GM21528 (cell line): ENCODE data around the gene ANP32B.
"Not testable (repeated sequence)": the region's sequence is repeated elsewhere in the genome, so short reads cannot be mapped to it uniquely, and the experiment has no call there.

Source experiments
- ATAC-seq: cut with Tn5 transposase; IDR thresholded peaks from one replicate; pipeline ENCODE4 v1.9.1; 2021; ENCODE audit warnings: mild to moderate bottlenecking, moderate library complexity; ENCODE audit not compliant: unreplicated experiment, low FRiP score

The ANP32B gene

DNA sequence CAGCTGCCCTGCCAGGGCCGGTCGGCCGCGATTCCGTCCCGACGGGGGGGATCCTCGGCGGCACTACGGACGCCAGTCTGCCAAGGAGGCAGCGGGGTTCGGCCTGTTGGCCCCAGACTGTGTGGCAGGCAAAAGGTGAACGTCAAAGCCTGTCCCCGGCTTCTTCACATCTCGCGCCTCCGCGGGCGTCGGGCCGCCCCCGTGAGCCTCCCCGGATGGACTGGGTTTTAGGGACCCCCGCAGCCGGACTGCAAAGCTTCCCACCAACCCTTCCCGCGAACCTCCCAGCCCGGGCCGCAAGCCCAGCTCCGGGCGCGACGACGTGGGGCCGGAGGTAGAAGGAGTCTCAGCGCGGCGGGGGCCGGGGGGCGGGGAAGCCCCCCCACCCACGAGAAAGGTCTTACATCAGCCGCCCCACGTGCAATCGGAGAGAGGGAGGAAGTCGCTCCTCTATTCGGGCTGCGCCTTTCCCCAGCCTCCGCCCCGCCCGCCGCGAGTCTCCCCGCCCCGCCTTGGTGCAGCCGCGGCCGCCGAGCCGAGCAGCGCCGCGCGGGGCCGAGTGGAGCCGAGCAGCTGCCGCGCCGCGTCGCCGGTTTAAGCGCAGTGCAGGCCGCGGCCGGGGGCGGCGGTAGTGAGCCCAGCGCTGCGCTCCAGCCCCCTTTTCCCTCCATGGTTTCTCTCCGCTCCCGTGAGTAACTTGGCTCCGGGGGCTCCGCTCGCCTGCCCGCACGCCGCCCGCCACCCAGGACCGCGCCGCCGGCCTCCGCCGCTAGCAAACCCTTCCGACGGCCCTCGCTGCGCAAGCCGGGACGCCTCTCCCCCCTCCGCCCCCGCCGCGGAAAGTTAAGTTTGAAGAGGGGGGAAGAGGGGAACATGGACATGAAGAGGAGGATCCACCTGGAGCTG, at the start of gene ANP32B:
ANP32B (plus strand) TSS at position 659 of the 906 bp plus-strand sequence; CDS start at position 874, 215 bp downstream.
- ATAC-seq = peak; percentile 70

GRCh38 chr9:97934321-97935115, 48.6 kb upstream of the ANP32B start:
- no peak for ATAC-seq

DNA sequence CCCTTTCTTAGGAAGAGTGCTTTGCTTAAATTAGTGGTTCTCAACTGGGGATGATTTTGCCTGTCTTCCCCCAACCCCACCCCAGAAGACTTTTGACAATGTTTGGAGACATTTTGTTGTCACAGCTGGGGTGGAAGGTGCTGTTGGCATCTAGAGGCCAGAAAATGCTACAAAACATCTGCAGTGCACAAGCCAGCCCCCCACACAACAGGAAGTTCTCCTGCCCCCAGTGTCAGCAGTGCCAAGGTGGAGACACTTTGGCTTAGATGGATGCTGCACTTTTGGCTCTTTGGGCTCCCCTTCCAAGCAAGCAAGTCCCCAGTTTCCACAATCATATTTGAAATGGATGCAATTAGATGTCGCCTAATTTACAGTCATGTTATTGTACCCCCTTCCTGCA, 47.9 kb upstream of the ANP32B start:
- no peak for ATAC-seq

GRCh38 chr9:97936998-97937397, 46.1 kb upstream of the ANP32B start:
- ATAC-seq = no peak

DNA sequence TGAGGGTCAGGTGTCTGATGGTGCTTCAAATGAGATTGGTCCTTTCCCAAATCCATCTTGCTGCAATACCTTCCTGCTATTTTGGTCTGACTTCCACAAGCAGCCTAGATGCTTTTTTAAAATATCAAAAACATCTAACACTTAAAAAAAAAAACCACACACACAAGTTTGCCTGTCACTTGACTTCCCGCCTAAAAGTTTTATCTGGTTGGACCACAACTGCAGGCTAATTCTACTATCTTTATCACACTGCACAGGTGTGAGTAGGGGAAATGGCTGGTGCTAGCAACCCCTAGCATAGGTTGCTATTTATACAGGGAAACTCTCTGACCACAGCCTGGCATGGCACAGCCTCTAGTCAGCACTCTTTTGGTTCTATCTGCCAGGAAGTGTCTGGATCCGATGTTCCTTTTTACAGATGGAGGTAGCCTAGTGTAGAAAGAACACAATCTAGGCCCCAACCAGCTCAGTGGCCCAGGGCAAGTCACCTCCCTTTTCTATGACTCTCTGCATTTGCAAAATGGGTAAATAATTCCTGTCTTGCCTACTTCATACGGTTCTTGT, 45.0 kb upstream of the ANP32B start, which contains the start of gene HEMGN:
HEMGN (minus strand) TSS at position 92 of the 564 bp plus-strand sequence; CDS start at position 56, 36 bp downstream.
- no peak for ATAC-seq

DNA sequence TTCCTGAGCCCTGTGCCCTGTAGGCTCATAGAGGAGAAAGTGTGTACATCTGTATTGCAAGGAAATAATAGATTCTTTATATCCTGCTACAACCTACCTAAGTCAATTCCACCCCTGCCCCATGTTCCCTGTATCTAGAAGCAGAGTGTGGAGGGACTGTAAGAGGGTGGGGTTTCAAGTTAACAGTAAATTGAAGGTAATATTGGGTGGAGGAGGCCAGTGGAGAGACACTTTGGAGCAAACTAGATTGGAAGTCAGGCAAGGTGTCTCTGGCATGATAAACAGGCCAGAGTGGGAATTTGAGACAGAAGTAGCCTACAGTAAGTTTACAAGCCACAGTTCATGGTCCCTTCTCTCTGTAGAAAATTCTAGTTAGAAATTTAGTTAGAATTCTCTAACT, 42.9 kb upstream of the ANP32B start:
- ATAC-seq = no peak

- ATAC-seq = no peak
Measured at GRCh38 chr9:97940741-97941140, 42.4 kb upstream of the ANP32B start.

GRCh38 chr9:97941323-97941722, 41.8 kb upstream of the ANP32B start:
- ATAC-seq = no peak

GRCh38 chr9:97943308-97943855, 39.8 kb upstream of the ANP32B start:
- no peak for ATAC-seq

- ATAC-seq = no peak
Measured at GRCh38 chr9:97944612-97945011, 38.5 kb upstream of the ANP32B start.

GRCh38 chr9:97945470-97945869, 37.7 kb upstream of the ANP32B start:
- not testable (repeated sequence) for ATAC-seq

DNA sequence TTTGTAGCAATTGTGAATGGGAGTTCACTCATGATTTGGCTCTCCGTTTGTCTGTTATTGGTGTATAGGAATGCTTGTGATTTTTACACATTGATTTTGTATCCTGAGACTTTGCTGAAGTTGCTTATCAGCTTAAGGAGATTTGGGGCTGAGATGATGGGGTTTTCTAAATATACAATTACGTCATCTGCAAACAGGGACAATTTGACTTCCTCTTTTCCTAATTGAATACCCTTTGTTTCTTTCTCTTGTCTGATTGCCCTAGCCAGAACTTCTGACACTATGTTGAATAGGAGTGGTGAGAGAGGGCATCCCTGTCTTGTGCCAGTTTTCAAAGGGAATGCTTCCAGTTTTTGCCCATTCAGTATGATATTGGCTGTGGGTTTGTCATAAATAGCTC, 36.0 kb upstream of the ANP32B start:
- not testable (repeated sequence) for ATAC-seq

GRCh38 chr9:97950873-97951272, 32.3 kb upstream of the ANP32B start:
- ATAC-seq = not testable (repeated sequence)

- ATAC-seq = peak; percentile 67
Measured at GRCh38 chr9:97954550-97954989, 28.6 kb upstream of the ANP32B start.

- ATAC-seq = no peak
Measured at GRCh38 chr9:97956331-97956730, 26.8 kb upstream of the ANP32B start.

DNA sequence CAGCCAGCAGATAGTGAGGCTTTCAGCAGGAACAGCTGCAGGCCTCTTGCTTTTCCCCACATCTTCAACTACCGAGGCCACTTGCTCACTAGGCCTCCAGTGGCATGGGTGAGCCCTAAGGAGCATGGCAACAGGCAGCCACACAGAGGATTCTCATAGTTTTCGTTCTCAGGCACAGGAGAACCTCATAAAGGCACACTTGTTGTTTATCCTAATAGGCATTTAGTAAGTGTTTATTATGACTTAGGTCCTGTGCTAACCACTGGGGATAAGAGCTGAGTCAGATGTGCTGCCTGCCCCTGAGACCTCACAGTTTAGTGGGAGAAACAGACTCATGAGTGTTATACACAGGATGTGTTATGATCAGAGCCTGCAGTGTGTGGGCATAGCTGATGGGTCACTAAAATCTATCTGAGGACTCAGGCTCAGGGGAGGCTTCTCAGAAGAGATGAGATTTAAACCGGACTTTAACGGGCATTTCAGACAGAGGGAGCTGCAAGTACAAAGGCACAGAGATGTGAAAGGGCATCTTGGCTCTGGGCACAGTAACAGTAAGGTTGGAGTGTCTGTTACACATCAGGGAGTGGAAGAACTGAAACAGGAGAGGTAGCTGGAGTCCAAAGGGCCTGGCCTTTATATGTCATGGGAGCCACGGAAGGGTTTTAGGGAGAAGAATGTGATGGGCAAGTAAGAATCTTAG, 24.2 kb upstream of the ANP32B start:
- no peak for ATAC-seq

DNA sequence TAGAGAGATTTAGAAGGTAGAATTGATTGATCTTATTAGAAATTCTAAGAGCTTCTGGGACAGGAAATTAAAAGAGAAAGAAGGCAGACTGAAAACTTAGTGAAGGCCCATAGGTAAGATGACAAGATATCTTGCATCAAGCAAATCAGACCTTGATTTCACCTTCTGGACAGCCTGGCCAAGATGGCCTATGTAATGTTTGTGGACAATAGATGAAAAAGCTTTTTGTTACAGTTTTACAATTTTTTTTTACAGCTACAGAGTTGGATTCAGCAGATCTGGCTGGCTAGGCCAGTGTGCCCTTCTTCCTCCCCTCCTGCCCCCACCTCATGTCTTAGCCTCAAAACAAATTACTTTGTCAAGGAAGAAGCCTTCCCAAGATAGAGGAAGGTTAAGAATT, 23.6 kb upstream of the ANP32B start:
- ATAC-seq = no peak

DNA sequence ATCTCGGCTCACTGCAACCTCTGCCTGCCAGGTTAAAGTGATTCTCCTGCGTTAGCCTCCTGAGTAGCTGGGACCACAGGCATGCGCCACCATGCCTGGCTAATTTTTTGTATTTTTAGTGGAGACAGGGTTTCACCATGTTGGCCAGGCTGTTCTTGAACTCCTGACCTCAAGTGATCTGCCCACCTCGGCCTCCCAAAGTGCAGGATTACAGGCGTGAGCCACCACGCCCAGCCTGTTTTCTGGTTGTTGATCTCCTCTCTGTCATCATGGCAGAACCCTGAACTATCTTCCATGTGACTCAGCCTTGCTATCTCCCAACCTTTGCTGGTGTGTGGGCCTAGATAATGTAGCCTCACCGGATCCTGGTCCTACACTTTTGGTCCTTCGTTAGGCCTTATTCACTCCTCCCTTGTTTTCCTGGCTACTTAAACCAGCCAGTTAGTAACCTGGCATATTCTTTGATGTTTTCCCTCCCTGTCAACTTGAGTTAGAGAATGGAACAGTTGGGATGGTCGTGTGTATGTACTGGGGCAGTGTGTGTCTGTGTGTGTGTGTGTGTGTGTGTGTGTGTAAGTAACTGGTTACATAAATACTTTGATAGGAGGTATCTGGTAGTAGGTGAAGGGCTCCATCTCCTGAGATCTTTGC, 22.3 kb upstream of the ANP32B start:
- not testable (repeated sequence) for ATAC-seq

DNA sequence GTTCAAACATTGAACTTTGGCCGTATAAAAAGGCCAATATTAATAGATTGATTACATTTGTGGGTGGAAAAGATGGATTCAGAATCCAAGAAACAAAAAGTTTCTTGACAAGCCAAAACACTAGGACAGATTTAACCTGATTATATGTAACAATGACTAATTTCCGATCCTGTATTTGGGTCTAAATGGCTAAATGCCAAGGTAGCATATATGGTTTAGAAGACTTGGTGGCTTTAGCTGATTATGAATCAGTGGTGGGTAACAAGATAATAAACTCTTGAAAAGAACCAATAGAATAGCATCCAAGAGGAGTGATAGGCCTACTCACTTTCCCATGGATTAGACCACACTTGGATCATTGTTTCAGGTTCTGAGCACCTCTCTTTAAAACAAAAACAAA, 21.8 kb upstream of the ANP32B start:
- ATAC-seq = no peak

- ATAC-seq = no peak
Measured at GRCh38 chr9:97962136-97962535, 21.0 kb upstream of the ANP32B start.
